ENCODE results near the gene NHSL2.
"Not testable (repeated sequence)": the region's sequence is repeated elsewhere in the genome, so short reads cannot be mapped to it uniquely, and the experiment has no call there.

NHSL2 gene

DNA sequence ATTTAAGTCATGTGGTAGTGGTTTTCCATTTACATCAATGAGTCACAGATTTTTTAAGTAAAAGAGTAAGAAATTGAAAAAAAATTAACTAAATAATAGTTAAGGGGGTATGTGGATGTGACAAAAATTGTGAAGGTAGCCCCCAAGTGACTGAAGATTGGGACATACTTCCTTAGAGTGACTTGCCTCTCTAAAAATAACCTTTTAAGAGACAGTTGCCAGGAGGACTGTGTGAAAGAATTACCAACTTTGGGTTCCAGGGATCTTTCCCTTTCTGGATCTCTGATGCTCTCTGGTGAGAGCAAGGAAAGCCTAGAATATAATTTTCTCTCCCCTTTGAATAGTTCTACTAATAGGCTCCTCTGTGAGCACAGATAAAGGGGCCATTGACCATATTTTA, 42.7 kb downstream of the NHSL2 start:
- TF ChIP-seq CTCF (IDR thresholded peaks at IDR 0.05; ENCODE audit: low read depth, low read length, missing control alignments): no peak
- H3K4me3 ChIP-seq (replicated peaks; ENCODE audit: low read depth, low read length): no peak overlapping the region
- no peak for DNase-seq (ENCODE audit: extremely low read depth, low read depth)

DNA sequence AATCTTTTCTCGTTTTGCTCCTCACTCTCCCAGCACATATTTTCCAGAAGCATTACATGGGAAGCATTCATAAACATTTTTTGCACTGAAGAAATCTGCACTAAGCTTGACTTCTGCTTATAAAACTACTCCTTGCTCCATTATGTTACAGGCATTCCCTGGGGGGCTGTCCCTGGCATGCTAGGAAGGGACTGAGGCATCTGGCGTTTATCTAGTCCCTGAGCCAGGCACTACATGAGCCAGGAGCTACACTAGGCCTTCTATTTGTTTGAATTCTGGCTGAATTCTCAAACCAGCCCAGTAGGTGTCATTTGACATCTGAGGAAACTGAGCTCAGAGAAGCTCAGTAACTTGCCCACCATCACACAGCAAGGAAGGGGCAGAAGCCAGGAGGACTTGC, 43.3 kb downstream of the NHSL2 start:
- no peak for DNase-seq (ENCODE audit: extremely low read depth, low read depth)
- H3K4me3 ChIP-seq (replicated peaks; ENCODE audit: low read depth, low read length): no peak overlapping the region
- no peak for TF ChIP-seq CTCF (IDR thresholded peaks at IDR 0.05; ENCODE audit: low read depth, low read length, missing control alignments)

DNA sequence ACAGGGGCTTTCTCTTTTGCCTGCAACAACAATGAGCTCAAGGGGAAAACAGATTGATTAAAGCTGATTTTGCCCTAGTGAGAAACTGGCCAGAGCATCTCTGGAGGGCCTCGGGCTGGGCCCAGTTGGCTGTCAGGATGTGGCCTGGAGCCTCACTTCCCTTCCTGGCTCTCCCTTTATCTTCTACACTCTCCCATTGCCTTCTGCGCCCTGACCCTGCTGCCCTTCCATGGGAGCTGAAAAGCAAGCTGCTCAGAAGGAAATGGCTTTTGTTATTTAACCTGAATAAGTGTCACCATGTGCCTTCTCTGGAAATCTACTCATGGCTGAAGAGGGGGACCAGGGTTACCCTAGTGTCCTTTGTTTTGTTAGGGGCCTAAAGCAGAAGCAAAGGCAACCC, 43.8 kb downstream of the NHSL2 start:
- no peak overlapping the region for H3K4me3 ChIP-seq (replicated peaks; ENCODE audit: low read depth, low read length)
- DNase-seq (ENCODE audit: extremely low read depth, low read depth): no peak
- TF ChIP-seq CTCF (IDR thresholded peaks at IDR 0.05; ENCODE audit: low read depth, low read length, missing control alignments): no peak

DNA sequence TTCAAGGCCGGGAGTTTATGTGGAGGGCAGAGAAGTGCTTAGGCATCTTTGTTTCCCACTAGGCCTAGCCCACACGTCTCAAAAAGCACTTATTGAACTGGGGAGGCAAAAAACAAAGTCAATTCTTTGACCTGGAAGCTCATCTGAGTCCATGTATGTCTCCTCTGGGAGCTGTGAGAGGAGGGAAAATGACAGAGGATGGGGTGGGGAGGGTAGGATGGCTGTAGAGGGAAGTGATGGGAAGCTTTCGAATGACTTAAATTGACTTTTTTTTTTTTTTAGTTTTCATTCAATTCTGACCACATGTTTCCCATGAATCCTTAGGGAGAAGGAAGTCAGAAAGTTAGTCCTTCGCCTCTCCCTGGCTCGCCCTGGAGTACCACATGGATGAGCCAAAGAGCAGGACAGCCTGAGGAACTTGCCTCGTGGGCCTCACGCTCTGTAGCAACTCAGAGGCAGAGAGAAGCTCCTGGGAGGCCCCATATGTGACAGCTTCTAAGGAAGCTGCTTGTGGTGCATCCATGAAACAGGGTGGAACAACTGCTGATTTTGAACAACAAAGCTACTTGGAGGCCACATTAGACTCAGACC, 45.0 kb downstream of the NHSL2 start:
- no peak for DNase-seq (ENCODE audit: extremely low read depth, low read depth)
- H3K4me3 ChIP-seq (replicated peaks; ENCODE audit: low read depth, low read length): no peak overlapping the region
- TF ChIP-seq CTCF (IDR thresholded peaks at IDR 0.05; ENCODE audit: low read depth, low read length, missing control alignments): no peak

- no peak for TF ChIP-seq CTCF (IDR thresholded peaks at IDR 0.05; ENCODE audit: low read depth, low read length, missing control alignments)
- no peak for DNase-seq (ENCODE audit: extremely low read depth, low read depth)
- no peak overlapping the region for H3K4me3 ChIP-seq (replicated peaks; ENCODE audit: low read depth, low read length)
These were observed 47.6 kb downstream of the NHSL2 start for GRCh38 chrX:71958281-71958675.

- not testable (repeated sequence) for DNase-seq (ENCODE audit: extremely low read depth, low read depth); H3K4me3 ChIP-seq (replicated peaks; ENCODE audit: low read depth, low read length)
These were observed 53.5 kb downstream of the NHSL2 start for GRCh38 chrX:71964184-71964583.

DNA sequence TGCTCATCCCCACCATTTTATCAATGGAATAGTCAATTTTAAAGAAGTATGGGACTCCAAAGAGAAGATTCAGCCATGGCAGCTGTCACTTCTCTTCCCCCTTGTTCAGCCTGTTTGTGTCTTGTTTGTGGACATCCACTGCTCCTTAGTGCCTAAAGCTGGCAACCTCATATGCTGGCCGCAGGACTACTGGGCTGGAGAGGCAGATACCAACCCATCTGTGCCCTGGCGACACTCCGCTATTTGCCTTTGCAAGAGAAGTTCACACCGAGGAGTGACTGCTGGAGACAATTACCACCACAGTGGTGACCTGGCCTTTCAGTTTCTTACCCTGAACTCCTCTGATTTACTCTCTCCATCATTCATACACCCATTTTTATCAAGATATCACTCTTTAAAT, 64.3 kb downstream of the NHSL2 start:
- no peak overlapping the region for H3K4me3 ChIP-seq (replicated peaks; ENCODE audit: low read depth, low read length)
- no peak for DNase-seq (ENCODE audit: extremely low read depth, low read depth)
- no peak for TF ChIP-seq CTCF (IDR thresholded peaks at IDR 0.05; ENCODE audit: low read depth, low read length, missing control alignments)
